Fibroblast of villous mesenchyme (primary cell): Measurements from ENCODE around the gene ZNF324B. TPM values are rescaled to one million over a fixed set of nuclear protein-coding genes. Genes with fewer than 3 reads are reported as not detected.

Source experiments
- DNase-seq: peaks from one replicate; pipeline ENCODE4 v3.0.0-alpha.2; 2010; ENCODE audit warnings: low read depth
- H3K4me3 ChIP-seq: 2 replicates; pipeline ENCODE4 v1.5.1; 2011; ENCODE audit warnings: low read depth, mild to moderate bottlenecking, low read length
- small RNA-seq: library from RNA; depleted of rRNA; stranded (forward); fragments of <200 nt; gene quantifications from one replicate; pipeline ENCODE3, GENCODE V24; 2012
- total RNA-seq: library from RNA; depleted of rRNA; stranded (reverse); fragments of >200 nt; gene quantifications from 2 replicates; pipeline ENCODE4 v1.2.3, GENCODE V29; 2012
- TF ChIP-seq, protein P1 (sequence below): IDR thresholded peaks from 2 replicates; pipeline ENCODE4 v1.5.1; 2012; ENCODE audit warnings: low read depth, mild to moderate bottlenecking, low read length; ENCODE audit not compliant: insufficient read depth

ZNF324B gene
- total RNA-seq, 1 donor: 10.4 TPM

DNA sequence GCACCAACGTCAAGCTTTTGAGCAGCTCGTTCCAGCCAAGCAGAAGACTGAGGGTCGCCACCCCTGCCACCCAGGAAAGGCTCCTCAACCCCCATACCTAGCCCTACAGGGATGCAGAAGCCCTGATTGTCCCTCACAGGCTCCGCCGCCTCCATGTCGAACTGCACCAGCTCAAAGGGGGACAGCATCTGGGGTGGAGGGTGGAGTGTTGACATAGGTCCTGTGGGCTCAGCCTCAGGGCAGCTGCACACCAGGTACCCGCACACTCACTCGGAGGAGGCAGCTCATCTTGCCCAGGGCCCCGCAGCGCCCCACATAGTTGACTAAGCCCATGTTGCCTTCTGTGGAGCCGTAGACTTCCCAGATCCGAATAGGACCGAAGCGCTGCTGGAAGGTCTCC lies 48.8 kb downstream of the ZNF324B start:
- DNase-seq: no peak
- TF ChIP-seq, protein P1, sequence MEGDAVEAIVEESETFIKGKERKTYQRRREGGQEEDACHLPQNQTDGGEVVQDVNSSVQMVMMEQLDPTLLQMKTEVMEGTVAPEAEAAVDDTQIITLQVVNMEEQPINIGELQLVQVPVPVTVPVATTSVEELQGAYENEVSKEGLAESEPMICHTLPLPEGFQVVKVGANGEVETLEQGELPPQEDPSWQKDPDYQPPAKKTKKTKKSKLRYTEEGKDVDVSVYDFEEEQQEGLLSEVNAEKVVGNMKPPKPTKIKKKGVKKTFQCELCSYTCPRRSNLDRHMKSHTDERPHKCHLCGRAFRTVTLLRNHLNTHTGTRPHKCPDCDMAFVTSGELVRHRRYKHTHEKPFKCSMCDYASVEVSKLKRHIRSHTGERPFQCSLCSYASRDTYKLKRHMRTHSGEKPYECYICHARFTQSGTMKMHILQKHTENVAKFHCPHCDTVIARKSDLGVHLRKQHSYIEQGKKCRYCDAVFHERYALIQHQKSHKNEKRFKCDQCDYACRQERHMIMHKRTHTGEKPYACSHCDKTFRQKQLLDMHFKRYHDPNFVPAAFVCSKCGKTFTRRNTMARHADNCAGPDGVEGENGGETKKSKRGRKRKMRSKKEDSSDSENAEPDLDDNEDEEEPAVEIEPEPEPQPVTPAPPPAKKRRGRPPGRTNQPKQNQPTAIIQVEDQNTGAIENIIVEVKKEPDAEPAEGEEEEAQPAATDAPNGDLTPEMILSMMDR: no peak
- peak overlapping the region; percentile 74 for H3K4me3 ChIP-seq

Small RNA genes within 50 kb of the gene (small RNA-seq; reads per million reads assigned to genes)
- not detected for gene RN7SL693P
- gene RNU6-1337P: not detected

Other genes starting within 250 kb of the ZNF324B start
- gene ZNF544, start 222.7 kb upstream of the ZNF324B start, total RNA-seq: 26.7 and 47.5 TPM in 2 replicates
- gene ZNF8, start 172.7 kb upstream of the ZNF324B start, total RNA-seq: 6.4 and 9.5 TPM in 2 replicates
- 30.6 and 34.5 TPM in 2 replicates for gene ERVK3-1, start 146.2 kb upstream of the ZNF324B start, total RNA-seq
- gene ZSCAN22, start 124.6 kb upstream of the ZNF324B start, total RNA-seq: 2.6 and 3.0 TPM in 2 replicates
- gene A1BG, start 98.1 kb upstream of the ZNF324B start, total RNA-seq: 1.3 TPM in 2 replicates
- gene ZNF497, start 88.9 kb upstream of the ZNF324B start, total RNA-seq: 0.32 and 0.86 TPM in 2 replicates
- 1.7 and 2.9 TPM in 2 replicates for gene ZNF837, start 70.6 kb upstream of the ZNF324B start, total RNA-seq
- 1,142 and 1,183 TPM in 2 replicates for gene RPS5, start 64.4 kb upstream of the ZNF324B start, total RNA-seq
- under 0.01 TPM in 1 of 2 replicates, not detected in the other for gene RNF225, start 56.0 kb upstream of the ZNF324B start, total RNA-seq
- gene ZNF584, start 43.0 kb upstream of the ZNF324B start, total RNA-seq: 18.4 and 26.3 TPM in 2 replicates
- 8.7 and 11.7 TPM in 2 replicates for gene ZNF132, start 11.5 kb upstream of the ZNF324B start, total RNA-seq
- 16.8 and 17.4 TPM in 2 replicates for gene ZNF324, start 15.5 kb downstream of the ZNF324B start, total RNA-seq
- 7.3 and 8.7 TPM in 2 replicates for gene ZNF446, start 24.7 kb downstream of the ZNF324B start, total RNA-seq
- 3.0 and 4.5 TPM in 2 replicates for gene SLC27A5, start 60.4 kb downstream of the ZNF324B start, total RNA-seq
- 4.7 and 6.1 TPM in 2 replicates for gene ZBTB45, start 68.2 kb downstream of the ZNF324B start, total RNA-seq
- 295 and 389 TPM in 2 replicates for gene TRIM28, start 92.4 kb downstream of the ZNF324B start, total RNA-seq
- gene CHMP2A, start 103.5 kb downstream of the ZNF324B start, total RNA-seq: 111 and 120 TPM in 2 replicates
- gene UBE2M, start 107.0 kb downstream of the ZNF324B start, total RNA-seq: 78.3 and 81.6 TPM in 2 replicates
- gene MZF1, start 121.7 kb downstream of the ZNF324B start, total RNA-seq: 15.5 and 16.1 TPM in 2 replicates